CD14-positive monocyte (primary cell): ENCODE data around the gene BACH2. TPM values are rescaled to one million over a fixed set of nuclear protein-coding genes. Genes with fewer than 3 reads are reported as not detected.

Experiments used
- DNase-seq, 3 donors: peaks; one replicate each; pipeline ENCODE4 v3.0.0-alpha.2; 2011 to 2022
- H2AFZ ChIP-seq: 2 replicates; pipeline ENCODE4 v1.6.0; 2012; ENCODE audit warnings: mild to moderate bottlenecking, low read depth, low read length, inconsistent platforms; ENCODE audit not compliant: insufficient read depth, poor library complexity, severe bottlenecking
- H3K27ac ChIP-seq, 2 donors: 1 replicate in 1 of 2; 2 replicates in 1 of 2; pipeline ENCODE4 v1.5.1; 2012 to 2013; ENCODE audit warnings: low read length in 2 of 2, control low read depth in 1 of 2, inconsistent platforms in 1 of 2, low read depth in 1 of 2, mild to moderate bottlenecking in 1 of 2
- H3K27me3 ChIP-seq, 2 donors: one replicate each; pipeline versions ENCODE4 v1.6.0 to v1.6.1; 2011 to 2013; ENCODE audit warnings: low read length in 2 of 2; ENCODE audit not compliant: control insufficient read depth in 2 of 2, insufficient read depth in 2 of 2
- H3K36me3 ChIP-seq, 2 donors: replicated peaks in 1 of 2; 1 replicate in 1 of 2; 2 replicates in 1 of 2; pipeline versions ENCODE4 v1.5.1 to v1.6.1; 2012 to 2013; ENCODE audit warnings: low read length in 2 of 2, control low read depth in 1 of 2, inconsistent platforms in 1 of 2, mild to moderate bottlenecking in 1 of 2; ENCODE audit not compliant: insufficient read depth in 2 of 2, control insufficient read depth in 1 of 2
- H3K4me1 ChIP-seq, 2 donors: 1 replicate in 1 of 2; 2 replicates in 1 of 2; pipeline versions ENCODE4 v1.5.1 to v1.6.1; 2012 to 2013; ENCODE audit warnings: low read length in 2 of 2, control low read depth in 1 of 2, inconsistent platforms in 1 of 2, mild to moderate bottlenecking in 1 of 2, moderate library complexity in 1 of 2; ENCODE audit not compliant: insufficient read depth in 2 of 2, control insufficient read depth in 1 of 2
- H3K4me2 ChIP-seq: replicated peaks from 2 replicates; pipeline ENCODE3; 2012; ENCODE audit warnings: low read length, moderate library complexity, mild to moderate bottlenecking; ENCODE audit not compliant: poor library complexity, severe bottlenecking; ENCODE audit errors: extremely low read depth
- H3K4me3 ChIP-seq, 3 experiments: fragments of 200-600 bp in 1 of 3; sonication (generic) in 1 of 3; replicated peaks in 1 of 3; 1 replicate in 2 of 3; 2 replicates in 1 of 3; pipeline ENCODE4 v1.5.1; 2011 to 2013; ENCODE audit warnings: low read length in 3 of 3, mild to moderate bottlenecking in 3 of 3, control low read depth in 2 of 3, low read depth in 2 of 3, inconsistent platforms in 1 of 3, moderate library complexity in 1 of 3
- H3K79me2 ChIP-seq: 2 replicates; pipeline ENCODE4 v1.6.0; 2012; ENCODE audit warnings: mild to moderate bottlenecking, control low read depth, inconsistent platforms, low read length, moderate library complexity; ENCODE audit not compliant: insufficient read depth
- H3K9ac ChIP-seq: 2 replicates; pipeline ENCODE4 v1.6.0; 2017; ENCODE audit warnings: low read length, mild to moderate bottlenecking; ENCODE audit not compliant: insufficient read depth, poor library complexity, severe bottlenecking
- H3K9me3 ChIP-seq, 2 donors: replicated peaks in 1 of 2; 1 replicate in 1 of 2; 2 replicates in 1 of 2; pipeline versions ENCODE4 v1.5.1 to v1.6.1; 2012 to 2013; ENCODE audit warnings: low read length in 2 of 2, control low read depth in 1 of 2; ENCODE audit not compliant: control insufficient read depth in 1 of 2, insufficient read depth in 1 of 2
- H4K20me1 ChIP-seq: 2 replicates; pipeline ENCODE4 v1.6.0; 2012; ENCODE audit warnings: mild to moderate bottlenecking, low read length, control low read depth, moderate library complexity; ENCODE audit not compliant: insufficient read depth
- H3K27ac Mint-ChIP-seq, 7 donors: one replicate each; pipeline ENCODE4 v1.8.0; 2020; ENCODE audit warnings: mild to moderate bottlenecking in 7 of 7, mixed read lengths in 7 of 7, moderate library complexity in 6 of 7, inconsistent platforms in 2 of 7
- H3K27me3 Mint-ChIP-seq, 3 donors: one replicate each; pipeline ENCODE4 v1.8.0; 2021 to 2022; ENCODE audit warnings: low read depth in 3 of 3, mild to moderate bottlenecking in 3 of 3, mixed read lengths in 3 of 3, moderate library complexity in 3 of 3, inconsistent platforms in 1 of 3
- H3K36me3 Mint-ChIP-seq, 2 donors: one replicate each; pipeline ENCODE4 v1.8.0; 2020; ENCODE audit warnings: mixed read lengths in 2 of 2, inconsistent platforms in 1 of 2, mild to moderate bottlenecking in 1 of 2
- H3K4me1 Mint-ChIP-seq: one replicate; pipeline ENCODE4 v1.8.0; 2020; ENCODE audit warnings: mild to moderate bottlenecking, mixed read lengths
- H3K4me3 Mint-ChIP-seq, 2 donors: one replicate each; pipeline ENCODE4 v1.8.0; 2020; ENCODE audit warnings: mild to moderate bottlenecking in 2 of 2, mixed read lengths in 2 of 2, moderate library complexity in 1 of 2
- H3K9me3 Mint-ChIP-seq, 7 donors: one replicate each; pipeline ENCODE4 v1.8.0; 2020 to 2022; ENCODE audit warnings: mixed read lengths in 7 of 7, mild to moderate bottlenecking in 6 of 7, moderate library complexity in 6 of 7, inconsistent platforms in 2 of 7
- CTCF ChIP-seq: fragments of 200-600 bp; IDR thresholded peaks from one replicate; pipeline ENCODE4 v1.8.0; 2022; ENCODE audit warnings: antibody characterized with exemption, mild to moderate bottlenecking
- WGBS: methylation state at CpG from one replicate; pipeline ENCODE4 v1.1.5; 2013; ENCODE audit warnings: missing lambda C conversion rate; ENCODE audit not compliant: insufficient coverage; 5-methylcytosine and 5-hydroxymethylcytosine counted together
- intact Hi-C, 2 donors: fragments of 100-400 bp; cut with micrococcal nuclease; formaldehyde crosslinking; loops; one replicate each; pipeline versions ENCODE4 v1.15.0 to v1.15.1; 2023
- polyA plus RNA-seq, 3 donors: library from polyadenylated mRNA; depleted of rRNA in 1 of 3; unstranded in 2 of 3; stranded (reverse) in 1 of 3; fragments of 300-500 nt in 2 of 3; fragments of >200 nt in 1 of 3; fragmentation: Illumina TruSeq in 2 of 3; gene quantifications; 1 replicate in 2 of 3; 2 replicates in 1 of 3; pipeline ENCODE4 v1.2.3, GENCODE V29; 2012 to 2021

BACH2 gene
- polyA plus RNA-seq, 3 donors = 0.04 to 0.09 (median 0.05) TPM

- peaks cover 42% of the 10 kb centered on the region for H3K4me1 Mint-ChIP-seq
- H3K36me3 ChIP-seq = no peaks in the 10 kb centered on the region
- no peaks in the 10 kb centered on the region for H3K9me3 ChIP-seq
- no peaks in the 10 kb centered on the region for H3K27me3 ChIP-seq
- H3K79me2 ChIP-seq = no peaks in the 10 kb centered on the region
- intact Hi-C loops = no loop called here
- peak overlapping the region in 1 of 2 donors; percentile 0 for H3K27ac ChIP-seq
- H2AFZ ChIP-seq = peak overlapping the region; percentile 57
- H3K27ac Mint-ChIP-seq = peak overlapping the region in 4 of 7 donors; percentile 40 to 87 (median 48)
- peak overlapping the region; percentile 53 to 84 for H3K4me3 Mint-ChIP-seq
- no peak for TF ChIP-seq CTCF
- peak overlapping the region; percentile 39 for H3K4me2 ChIP-seq
- peaks cover 29 to 33% of the 10 kb centered on the region in 2 donors for H3K4me1 ChIP-seq
- peak in 2 of 3 donors; percentile 5 to 23 for DNase-seq
- 38% methylated on average over 4 of the region's 8 CpGs for WGBS
- peaks cover 0 to 5% (median 0%) of the 10 kb centered on the region in 7 donors for H3K9me3 Mint-ChIP-seq
- H3K9ac ChIP-seq = no peak overlapping the region
- H3K36me3 Mint-ChIP-seq = no peaks in the 10 kb centered on the region
- H3K4me3 ChIP-seq = peak overlapping the region in 1 of 3 experiments; percentile 38
- no peaks in the 10 kb centered on the region for H4K20me1 ChIP-seq
- no peaks in the 10 kb centered on the region for H3K27me3 Mint-ChIP-seq
These were observed 109.1 kb downstream of the BACH2 start for GRCh38 chr6:90187437-90188121.

GRCh38 chr6:90186637-90187371 is 109.8 kb downstream of the BACH2 start:
- intact Hi-C loops = no loop called here
- WGBS = no CpG with 5 or more reads among the region's 8 CpGs
- Histone ChIP-seq H2AFZ (no peak overlapping the region), H3K36me3 (no peaks in the 10 kb centered on the region), H3K4me1 (peaks cover 29 to 33% of the 10 kb centered on the region in 2 donors), H3K9me3 (no peaks in the 10 kb centered on the region), H3K27me3 (no peaks in the 10 kb centered on the region), H3K4me2 (peak overlapping the region; percentile 39), H3K27ac (no peak overlapping the region), H4K20me1 (no peaks in the 10 kb centered on the region), H3K79me2 (no peaks in the 10 kb centered on the region), H3K4me3 (peak overlapping the region in 1 of 3 experiments; percentile 38), H3K9ac (no peak overlapping the region)
- H3K9me3 Mint-ChIP-seq = peaks cover 0 to 5% (median 0%) of the 10 kb centered on the region in 7 donors
- peak overlapping the region in 1 of 7 donors; percentile 87 for H3K27ac Mint-ChIP-seq
- DNase-seq = peak in 2 of 3 donors; percentile 14 to 47
- no peaks in the 10 kb centered on the region for H3K36me3 Mint-ChIP-seq
- H3K4me1 Mint-ChIP-seq = peaks cover 42% of the 10 kb centered on the region
- no peak for TF ChIP-seq CTCF
- H3K27me3 Mint-ChIP-seq = no peaks in the 10 kb centered on the region
- peak overlapping the region; percentile 53 to 84 for H3K4me3 Mint-ChIP-seq
